HG03066 (cell line): Measurements from ENCODE around the gene PCP4L1.
"Not testable (repeated sequence)": the region's sequence is repeated elsewhere in the genome, so short reads cannot be mapped to it uniquely, and the experiment has no call there.

Experiments used
- ATAC-seq: cut with Tn5 transposase; IDR thresholded peaks from one replicate; pipeline ENCODE4 v1.9.1; 2021; ENCODE audit warnings: low read depth; ENCODE audit not compliant: unreplicated experiment

PCP4L1 gene

GRCh38 chr1:161227196-161227871, 31.2 kb upstream of the PCP4L1 start:
- no peak for ATAC-seq

- no peak for ATAC-seq
Observed at GRCh38 chr1:161228032-161228431, 30.5 kb upstream of the PCP4L1 start.

- ATAC-seq: no peak
Observed at GRCh38 chr1:161229896-161230295, 28.6 kb upstream of the PCP4L1 start.

- ATAC-seq: no peak
Observed at GRCh38 chr1:161230762-161231161, 27.8 kb upstream of the PCP4L1 start.

GRCh38 chr1:161233102-161233501, 25.4 kb upstream of the PCP4L1 start:
- ATAC-seq: no peak

GRCh38 chr1:161235957-161236775, 22.4 kb upstream of the PCP4L1 start:
- ATAC-seq: no peak

- no peak for ATAC-seq
Observed at GRCh38 chr1:161238039-161238473, 20.5 kb upstream of the PCP4L1 start, which contains the start of gene NR1I3. TSS of gene NR1I3 (minus strand) at chr1:161238203. CDS start at chr1:161236565, 1,638 bp downstream.

- ATAC-seq: no peak
Observed at GRCh38 chr1:161241682-161242081, 16.9 kb upstream of the PCP4L1 start.

GRCh38 chr1:161242313-161242712, 16.2 kb upstream of the PCP4L1 start:
- ATAC-seq: no peak

GRCh38 chr1:161244888-161245287, 13.7 kb upstream of the PCP4L1 start:
- no peak for ATAC-seq

- ATAC-seq: not testable (repeated sequence)
Observed at GRCh38 chr1:161250100-161250499, 8.4 kb upstream of the PCP4L1 start.

- ATAC-seq: no peak
Observed at GRCh38 chr1:161250829-161251228, 7.7 kb upstream of the PCP4L1 start.

- no peak for ATAC-seq
Observed at GRCh38 chr1:161251579-161251978, 7.0 kb upstream of the PCP4L1 start.

GRCh38 chr1:161255302-161255701, 3.2 kb upstream of the PCP4L1 start:
- not testable (repeated sequence) for ATAC-seq

- not testable (repeated sequence) for ATAC-seq
Observed at GRCh38 chr1:161255955-161256520, 2.5 kb upstream of the PCP4L1 start.

GRCh38 chr1:161257109-161257508, 1.4 kb upstream of the PCP4L1 start:
- ATAC-seq: not testable (repeated sequence)

- no peak for ATAC-seq
Observed at GRCh38 chr1:161259345-161259702, 779 bp downstream of the PCP4L1 start.

- no peak for ATAC-seq
Observed at GRCh38 chr1:161259765-161260164, 1.2 kb downstream of the PCP4L1 start.

GRCh38 chr1:161260376-161261260, 2.1 kb downstream of the PCP4L1 start:
- ATAC-seq: no peak
